T-cell (primary cell): ENCODE results near the gene CD68. TPM values are rescaled to one million over a fixed set of nuclear protein-coding genes. Genes with fewer than 3 reads are reported as not detected.
"Not testable (repeated sequence)": the region's sequence is repeated elsewhere in the genome, so short reads cannot be mapped to it uniquely, and the experiment has no call there.

ENCODE experiments used
- ATAC-seq, 4 experiments: fragments of 200-7000 bp in 3 of 4; fragments of 150-1000 bp in 1 of 4; cut with Tn5 transposase; replicated peaks in 1 of 4; 1 replicate in 3 of 4; 2 replicates in 1 of 4; pipeline ENCODE4 v1.10.0; 2021; ENCODE audit warnings: moderate library complexity in 3 of 4, mild to moderate bottlenecking in 2 of 4, moderate number of reproducible peaks in 1 of 4
- CTCF ChIA-PET, 2 donors: fragments of 300-600 bp; sonication (Branson Sonifier 250); formaldehyde crosslinking; loops; one replicate each; lab custom pipeline; 2022; ENCODE audit warnings: antibody characterized with exemption in 2 of 2; lab: Charles Lee
- POLR2A ChIA-PET, 2 donors: fragments of 300-600 bp; sonication (Branson Sonifier 250); formaldehyde crosslinking; loops; one replicate each; lab custom pipeline; 2022; ENCODE audit warnings: antibody characterized with exemption in 2 of 2; lab: Charles Lee
- DNase-seq, 35 experiments: peaks; one replicate each; pipeline versions ENCODE4 v3.0.0 to v3.0.0-alpha.2; 2013 to 2023
- H3K27ac ChIP-seq: one replicate; pipeline ENCODE4 v1.5.1; 2013; ENCODE audit warnings: low read length
- H3K27me3 ChIP-seq, 2 experiments: replicated peaks in 1 of 2; 1 replicate in 1 of 2; 2 replicates in 1 of 2; pipeline versions ENCODE4 v1.6.1 to v1.7.0; 2013; ENCODE audit warnings: low read length in 1 of 2, mixed read lengths in 1 of 2; ENCODE audit not compliant: control insufficient read depth in 2 of 2, insufficient read depth in 2 of 2; ENCODE audit errors: extremely low read depth in 1 of 2
- H3K36me3 ChIP-seq, 2 donors: 1 replicate in 1 of 2; 2 replicates in 1 of 2; pipeline versions ENCODE4 v1.6.1 to v1.7.0; 2013; ENCODE audit warnings: low read length in 1 of 2; ENCODE audit not compliant: control insufficient read depth in 2 of 2, insufficient read depth in 1 of 2; ENCODE audit errors: extremely low read depth in 1 of 2
- H3K4me1 ChIP-seq, 2 experiments: 1 replicate in 1 of 2; 2 replicates in 1 of 2; pipeline versions ENCODE4 v1.6.1 to v1.7.0; 2013; ENCODE audit warnings: low read length in 2 of 2, mixed read lengths in 1 of 2; ENCODE audit not compliant: insufficient read depth in 2 of 2, control insufficient read depth in 1 of 2; ENCODE audit errors: extremely low read depth in 1 of 2
- H3K4me3 ChIP-seq, 2 donors: 1 replicate in 1 of 2; 2 replicates in 1 of 2; pipeline versions ENCODE4 v1.5.1 to v1.7.0; 2013; ENCODE audit warnings: mild to moderate bottlenecking in 2 of 2, low read length in 1 of 2, moderate library complexity in 1 of 2; ENCODE audit not compliant: control insufficient read depth in 1 of 2; ENCODE audit errors: extremely low read depth in 1 of 2
- H3K9me3 ChIP-seq: 2 replicates; pipeline ENCODE4 v1.7.0; 2013
- H3K27ac Mint-ChIP-seq, 2 donors: one replicate each; pipeline ENCODE4 v1.8.0; 2020 to 2021; ENCODE audit warnings: mild to moderate bottlenecking in 2 of 2, mixed read lengths in 2 of 2
- H3K27me3 Mint-ChIP-seq, 2 donors: one replicate each; pipeline ENCODE4 v1.8.0; 2021 to 2022; ENCODE audit warnings: mixed read lengths in 2 of 2
- H3K36me3 Mint-ChIP-seq: one replicate; pipeline ENCODE4 v1.8.0; 2021; ENCODE audit warnings: mixed read lengths
- H3K4me1 Mint-ChIP-seq, 3 donors: one replicate each; pipeline ENCODE4 v1.8.0; 2020 to 2022; ENCODE audit warnings: mixed read lengths in 3 of 3, mild to moderate bottlenecking in 1 of 3
- H3K4me3 Mint-ChIP-seq, 3 donors: one replicate each; pipeline ENCODE4 v1.8.0; 2020 to 2022; ENCODE audit warnings: mild to moderate bottlenecking in 3 of 3, mixed read lengths in 3 of 3, moderate library complexity in 3 of 3
- H3K9me3 Mint-ChIP-seq, 3 donors: one replicate each; pipeline ENCODE4 v1.8.0; 2020 to 2022; ENCODE audit warnings: mixed read lengths in 3 of 3
- WGBS: methylation state at CpG from one replicate; pipeline ENCODE4 v1.1.5; 2013; ENCODE audit warnings: missing lambda C conversion rate; ENCODE audit not compliant: insufficient coverage; 5-methylcytosine and 5-hydroxymethylcytosine counted together
- total RNA-seq, 35 experiments: library from RNA in 6 of 35; stranded (reverse) in 6 of 35; fragments of 120-200 nt in 1 of 35; gene quantifications; one replicate each; pipeline versions ENCODE4 v1.2.1 to v1.2.4 and lab custom pipeline; 2013 to 2026

CD68 gene
- total RNA-seq, 5 donors from 2014 or later (not counting 1 experiment from before 2014, with no cell fraction given) = 4.4 to 7.0 (median 5.5) TPM; not detected in 2

DNA sequence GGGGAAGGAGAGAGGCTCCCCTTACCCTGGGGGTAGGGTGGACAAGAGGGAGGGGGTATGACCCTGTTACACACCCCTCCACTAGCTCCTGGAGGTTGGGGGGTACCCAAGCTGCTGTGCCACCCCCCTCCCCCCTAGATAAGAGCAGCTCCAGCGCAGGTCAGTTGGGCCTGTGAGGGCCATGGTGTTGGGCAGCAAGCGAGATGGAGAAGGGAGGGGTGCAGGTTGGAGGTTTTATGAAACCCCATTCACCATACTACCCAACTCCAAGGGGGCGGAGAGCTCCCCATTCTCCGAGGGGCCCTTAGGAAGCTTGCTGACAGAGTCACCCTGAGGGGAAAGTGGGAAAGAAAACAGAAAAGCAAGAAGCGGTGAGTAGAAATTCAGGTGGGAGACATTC is 12.2 kb downstream of the CD68 start:
- no peak for DNase-seq
- no peak overlapping the region for H3K27ac ChIP-seq
- ChIA-PET CTCF (interaction anchor here in 1 of 2 donors (0.6 kb wide), 1 partner anchor 234 kb away, joined by 4 read pairs; no protein-coding TSS in a partner anchor), POLR2A (no interaction called here)
- Mint-ChIP-seq H3K36me3 (peaks cover 48% of the 10 kb centered on the region), H3K27me3 (no peaks in the 10 kb centered on the region), H3K4me1 (no peaks in the 10 kb centered on the region), H3K9me3 (no peaks in the 10 kb centered on the region), H3K4me3 (no peak overlapping the region), H3K27ac (no peak overlapping the region)
- H3K27me3 ChIP-seq = no peaks in the 10 kb centered on the region
- no peaks in the 10 kb centered on the region for H3K9me3 ChIP-seq
- no peak overlapping the region for H3K4me3 ChIP-seq
- WGBS = no CpG with 5 or more reads among the region's 5 CpGs
- ATAC-seq = no peak
- peaks cover 16 to 80% of the 10 kb centered on the region in 2 donors for H3K36me3 ChIP-seq
- H3K4me1 ChIP-seq = peaks cover 0 to 10% of the 10 kb centered on the region in 2 experiments

DNA sequence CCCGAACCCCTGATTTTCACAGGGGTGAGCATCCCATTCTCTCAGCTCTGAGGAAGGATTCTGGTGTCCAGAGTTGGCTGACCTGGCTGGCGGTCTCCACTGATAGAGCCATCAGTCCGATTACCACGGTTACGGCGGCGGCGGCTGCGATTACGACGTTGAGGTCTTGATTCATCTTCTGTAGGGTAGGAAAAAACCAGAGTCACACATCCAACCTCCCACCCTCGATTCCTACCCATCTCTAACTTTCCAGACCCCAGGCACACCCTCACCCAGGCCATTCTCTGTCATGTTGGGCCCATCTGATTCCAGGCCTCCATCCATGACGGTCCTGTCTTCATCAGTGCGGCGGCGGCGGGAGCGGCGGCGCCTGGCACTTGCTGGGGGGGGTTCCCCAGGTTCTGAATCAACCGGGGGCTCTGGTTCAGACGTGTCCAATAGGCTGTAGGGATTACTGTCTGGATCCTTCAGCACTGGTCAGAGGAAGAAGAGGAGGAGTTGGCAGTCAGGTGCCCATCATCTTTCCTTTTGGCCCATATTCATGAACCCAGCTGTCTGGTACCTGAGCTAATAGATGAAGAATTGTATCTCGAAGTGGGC is 13.1 kb downstream of the CD68 start:
- H3K27ac Mint-ChIP-seq = no peak overlapping the region
- no peaks in the 10 kb centered on the region for H3K4me1 Mint-ChIP-seq
- peaks cover 54% of the 10 kb centered on the region for H3K36me3 Mint-ChIP-seq
- H3K27ac ChIP-seq = no peak overlapping the region
- H3K27me3 ChIP-seq = no peaks in the 10 kb centered on the region
- H3K9me3 Mint-ChIP-seq = no peaks in the 10 kb centered on the region
- ATAC-seq = no peak
- no peaks in the 10 kb centered on the region for H3K27me3 Mint-ChIP-seq
- H3K36me3 ChIP-seq = peaks cover 15 to 76% of the 10 kb centered on the region in 2 donors
- no peak overlapping the region for H3K4me3 ChIP-seq
- no peaks in the 10 kb centered on the region for H3K9me3 ChIP-seq
- WGBS = 94% methylated on average over 9 of the region's 23 CpGs
- ChIA-PET CTCF (no interaction called here), POLR2A (interaction anchor here in 1 of 2 donors (0.7 kb wide), 1 partner anchor 268 kb away, joined by 4 read pairs; no protein-coding TSS in a partner anchor)
- no peak for DNase-seq
- H3K4me1 ChIP-seq = peaks cover 0 to 10% of the 10 kb centered on the region in 2 experiments
- no peak overlapping the region for H3K4me3 Mint-ChIP-seq

DNA sequence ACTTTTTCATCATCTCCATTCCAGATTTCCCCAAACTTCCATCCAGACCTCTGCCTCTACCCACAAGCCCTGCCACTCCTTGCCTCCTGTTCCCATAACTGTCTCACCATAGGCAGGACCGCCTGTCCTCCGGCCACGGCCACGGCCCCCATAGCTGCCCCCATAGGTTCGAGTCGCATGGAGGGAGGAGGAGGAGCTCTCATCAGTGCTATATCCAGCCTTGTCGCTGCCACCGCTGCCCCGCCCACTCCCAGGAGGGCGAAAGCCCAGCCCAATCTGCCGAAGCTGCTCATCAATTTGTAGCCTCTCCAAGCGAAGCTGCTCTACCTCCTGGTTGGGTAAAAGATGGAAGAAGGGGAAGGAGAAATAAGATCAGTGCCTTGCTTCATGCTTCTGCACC is 13.9 kb downstream of the CD68 start:
- POLR2A ChIA-PET = interaction anchor here in 1 of 2 donors (0.7 kb wide), 1 partner anchor 269 kb away, joined by 4 read pairs; no protein-coding TSS in a partner anchor

DNA sequence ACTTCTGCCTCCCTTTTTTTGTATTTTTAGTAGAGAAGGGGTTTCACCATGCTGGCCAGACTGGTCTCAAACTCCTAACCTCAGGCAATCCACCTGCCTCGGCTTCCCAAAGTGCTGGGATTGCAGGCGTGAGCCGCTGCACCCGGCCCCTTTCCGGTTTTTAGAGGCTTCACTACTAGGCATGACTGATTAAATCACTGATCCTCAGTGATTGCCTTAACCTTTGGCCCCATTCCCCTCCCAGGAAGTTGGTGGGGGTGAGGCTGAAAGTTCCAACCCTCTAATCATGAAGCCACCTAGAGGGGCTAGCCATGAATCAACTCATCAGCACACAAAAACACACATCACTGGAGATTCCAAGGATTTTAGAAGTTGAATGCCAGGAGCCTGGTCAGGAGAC is 18.1 kb downstream of the CD68 start:
- peaks cover 55% of the 10 kb centered on the region for H3K36me3 Mint-ChIP-seq
- H3K9me3 ChIP-seq, H3K4me3 ChIP-seq, H3K27me3 ChIP-seq, H3K27ac Mint-ChIP-seq, H3K27ac ChIP-seq, DNase-seq, H3K4me1 ChIP-seq, ATAC-seq, H3K4me1 Mint-ChIP-seq, CTCF ChIA-PET, H3K4me3 Mint-ChIP-seq, H3K9me3 Mint-ChIP-seq, H3K27me3 Mint-ChIP-seq, POLR2A ChIA-PET: not testable (repeated sequence)
- WGBS = no CpG with 5 or more reads among the region's 5 CpGs
- peaks cover 8 to 81% of the 10 kb centered on the region in 2 donors for H3K36me3 ChIP-seq

More for the DNA sequence above, 13.9 kb downstream of the CD68 start:
- no peak overlapping the region for H3K27ac Mint-ChIP-seq
- CTCF ChIA-PET = no interaction called here
- H3K36me3 Mint-ChIP-seq = peaks cover 50% of the 10 kb centered on the region
- H3K4me1 Mint-ChIP-seq = no peaks in the 10 kb centered on the region
- DNase-seq (no peak), ATAC-seq (no peak)
- no CpG with 5 or more reads among the region's 12 CpGs for WGBS
- Histone ChIP-seq H3K36me3 (peaks cover 12 to 73% of the 10 kb centered on the region in 2 donors), H3K4me1 (peaks cover 0 to 10% of the 10 kb centered on the region in 2 experiments), H3K27me3 (no peaks in the 10 kb centered on the region), H3K27ac (no peak overlapping the region), H3K9me3 (no peaks in the 10 kb centered on the region), H3K4me3 (no peak overlapping the region)
- no peaks in the 10 kb centered on the region for H3K27me3 Mint-ChIP-seq
- no peak overlapping the region for H3K4me3 Mint-ChIP-seq
- H3K9me3 Mint-ChIP-seq = no peaks in the 10 kb centered on the region

DNA sequence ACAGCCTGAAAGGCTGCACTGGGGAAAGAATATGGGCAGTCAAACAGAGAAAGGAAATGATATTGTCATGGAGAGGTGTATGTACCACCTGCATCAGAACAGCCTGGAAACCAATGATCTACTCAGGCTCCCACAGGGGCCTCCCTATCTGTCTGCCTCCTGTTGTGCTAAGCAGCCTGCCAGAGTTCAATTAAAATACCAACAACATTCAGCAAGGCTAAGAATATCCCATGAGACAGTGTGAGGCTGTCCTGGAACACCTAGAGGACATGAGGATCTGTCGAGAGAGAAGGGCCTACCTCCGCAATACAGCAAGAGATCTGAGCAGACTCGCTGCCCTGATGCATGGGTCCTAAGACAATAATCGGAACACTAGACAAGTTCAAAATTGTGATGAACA is 26.8 kb downstream of the CD68 start:
- POLR2A ChIA-PET = no interaction called here
- Histone ChIP-seq H3K4me3 (no peak overlapping the region), H3K27me3 (no peaks in the 10 kb centered on the region), H3K9me3 (no peaks in the 10 kb centered on the region), H3K4me1 (peaks cover 2 to 3% of the 10 kb centered on the region in 2 experiments), H3K27ac (no peak overlapping the region), H3K36me3 (peaks cover 0 to 39% of the 10 kb centered on the region in 2 donors)
- Mint-ChIP-seq H3K4me3 (no peak overlapping the region), H3K9me3 (no peaks in the 10 kb centered on the region), H3K27me3 (no peaks in the 10 kb centered on the region), H3K36me3 (peaks cover 29% of the 10 kb centered on the region), H3K4me1 (peaks cover 24 to 25% (median 24%) of the 10 kb centered on the region in 3 donors), H3K27ac (no peak overlapping the region)
- 95% methylated on average over 4 of the region's 4 CpGs for WGBS
- DNase-seq = no peak
- CTCF ChIA-PET = no interaction called here
- no peak for ATAC-seq

DNA sequence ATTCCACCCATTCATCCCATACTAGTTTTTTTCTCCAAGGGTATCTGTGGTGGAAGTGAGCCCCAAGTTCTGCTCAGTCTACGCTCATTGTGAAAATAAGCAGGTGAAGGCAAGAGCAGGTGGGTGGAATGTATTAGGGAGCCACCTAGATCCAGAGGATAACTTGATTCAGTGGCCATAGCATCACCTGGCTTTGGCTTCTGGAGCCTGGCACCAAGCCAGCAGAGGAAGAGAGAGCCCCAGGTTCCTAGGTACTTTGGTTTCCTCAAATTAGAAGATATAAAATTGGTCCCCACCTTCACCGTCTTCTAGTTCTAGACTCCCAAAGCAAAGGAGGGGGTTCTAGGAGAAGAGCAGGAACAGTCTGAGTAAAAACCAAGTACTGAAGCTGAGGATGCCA is 31.2 kb downstream of the CD68 start:
- H3K9me3 Mint-ChIP-seq = no peaks in the 10 kb centered on the region
- H3K27me3 ChIP-seq = no peaks in the 10 kb centered on the region
- WGBS = 100% methylated on average over 1 of the region's 2 CpGs
- ChIA-PET POLR2A (no interaction called here), CTCF (no interaction called here)
- ATAC-seq = no peak
- peaks cover 12 to 32% of the 10 kb centered on the region in 2 experiments for H3K4me1 ChIP-seq
- H3K27me3 Mint-ChIP-seq = no peaks in the 10 kb centered on the region
- no peaks in the 10 kb centered on the region for H3K9me3 ChIP-seq
- no peak overlapping the region for H3K27ac ChIP-seq
- DNase-seq = no peak
- no peak overlapping the region for H3K4me3 ChIP-seq
- H3K4me1 Mint-ChIP-seq = peaks cover 50 to 52% (median 52%) of the 10 kb centered on the region in 3 donors
- H3K4me3 Mint-ChIP-seq = no peak overlapping the region
- peaks cover 6% of the 10 kb centered on the region for H3K36me3 Mint-ChIP-seq
- H3K27ac Mint-ChIP-seq = no peak overlapping the region
- H3K36me3 ChIP-seq = peaks cover 0 to 12% of the 10 kb centered on the region in 2 donors
